Activated T-cell treated with anti-CD3 and anti-CD28 coated beads, Interleukin-2, amount 50 U/mL, for 72 hours (primary cell): ENCODE data around the gene CCNI2. TPM values are rescaled to one million over a fixed set of nuclear protein-coding genes. Genes with fewer than 3 reads are reported as not detected.
A peak's percentile ranks its signal among the peaks of the same experiment; 100 is the strongest.

ENCODE experiments used
- ATAC-seq, 2 donors: fragments of 150-1000 bp; cut with Tn5 transposase; replicated peaks in 1 of 2; 2 replicates each; pipeline ENCODE4 v1.10.0; 2021; ENCODE audit warnings: moderate library complexity in 2 of 2, mild to moderate bottlenecking in 1 of 2
- DNase-seq, 2 donors: peaks; one replicate each; pipeline ENCODE4 v3.0.0; 2021 to 2022; ENCODE audit warnings: mixed read lengths in 1 of 2
- H3K27ac Mint-ChIP-seq: one replicate; pipeline ENCODE4 v1.8.0; 2022; ENCODE audit warnings: mild to moderate bottlenecking, moderate library complexity, mixed read lengths
- H3K27me3 Mint-ChIP-seq: one replicate; pipeline ENCODE4 v1.8.0; 2022; ENCODE audit warnings: low read depth, mixed read lengths
- H3K36me3 Mint-ChIP-seq, 2 donors: one replicate each; pipeline ENCODE4 v1.8.0; 2022; ENCODE audit warnings: mixed read lengths in 2 of 2, mild to moderate bottlenecking in 1 of 2; ENCODE audit not compliant: insufficient read depth in 2 of 2
- H3K4me1 Mint-ChIP-seq: one replicate; pipeline ENCODE4 v1.8.0; 2022; ENCODE audit warnings: low read depth, mixed read lengths
- H3K4me3 Mint-ChIP-seq, 2 donors: one replicate each; pipeline ENCODE4 v1.8.0; 2022; ENCODE audit warnings: mild to moderate bottlenecking in 2 of 2, mixed read lengths in 2 of 2, moderate library complexity in 2 of 2
- H3K9me3 Mint-ChIP-seq, 2 donors: one replicate each; pipeline ENCODE4 v1.8.0; 2022; ENCODE audit warnings: mixed read lengths in 2 of 2
- total RNA-seq, 2 donors: library from RNA; stranded (reverse); gene quantifications; one replicate each; pipeline ENCODE4 v1.2.3, GENCODE V29; 2022

Gene CCNI2
- total RNA-seq, 2 donors from 2014 or later: 3.4 to 4.6 TPM

DNA sequence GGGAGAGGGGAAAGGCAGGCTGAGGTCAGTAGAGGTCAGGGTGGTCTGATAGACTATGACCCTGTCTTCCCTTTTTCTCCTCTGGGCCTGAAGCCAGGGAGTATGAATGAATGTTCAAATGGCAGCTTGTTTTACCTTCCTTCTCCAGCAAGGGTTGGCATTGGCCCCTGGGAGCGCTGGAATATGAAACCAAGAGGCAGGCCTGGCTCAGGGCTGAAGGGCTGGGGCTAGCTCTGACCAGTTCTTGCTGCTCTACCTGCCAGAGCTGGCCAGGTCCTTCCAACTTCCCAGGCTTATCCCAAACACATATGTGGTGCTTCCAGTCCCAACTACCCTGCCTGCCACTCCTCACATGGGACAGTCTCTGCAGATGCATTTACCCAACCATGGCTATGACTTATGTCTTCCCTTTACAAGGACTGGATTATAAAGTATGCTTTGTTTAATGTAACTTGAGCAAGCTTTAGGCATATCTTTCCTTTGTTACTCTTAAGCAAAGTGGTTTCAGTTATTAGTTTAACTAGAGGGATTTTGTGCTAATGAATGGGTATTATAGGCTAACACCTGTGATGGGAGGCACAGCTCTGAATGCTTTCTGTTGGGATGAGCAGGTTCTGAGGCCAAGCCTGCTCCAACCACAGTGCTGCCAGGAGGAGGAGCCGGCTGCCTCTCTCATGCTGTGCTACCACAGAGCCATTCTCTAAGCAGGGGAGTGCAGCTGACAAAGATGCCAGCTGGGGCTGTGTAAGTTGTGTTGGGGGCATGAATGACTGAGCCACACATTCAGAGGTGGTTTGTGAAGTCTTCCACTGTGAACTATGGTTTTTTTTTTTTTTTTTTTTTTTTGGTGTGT is 6.1 kb downstream of the CCNI2 start:
- Mint-ChIP-seq H3K36me3 (no peaks in the 10 kb centered on the region), H3K4me1 (peaks cover 48% of the 10 kb centered on the region), H3K27ac (no peak overlapping the region), H3K4me3 (no peak overlapping the region), H3K27me3 (no peaks in the 10 kb centered on the region), H3K9me3 (no peaks in the 10 kb centered on the region)
- peak; percentile 21 to 29 for DNase-seq
- peak; percentile 50 to 59 for ATAC-seq

DNA sequence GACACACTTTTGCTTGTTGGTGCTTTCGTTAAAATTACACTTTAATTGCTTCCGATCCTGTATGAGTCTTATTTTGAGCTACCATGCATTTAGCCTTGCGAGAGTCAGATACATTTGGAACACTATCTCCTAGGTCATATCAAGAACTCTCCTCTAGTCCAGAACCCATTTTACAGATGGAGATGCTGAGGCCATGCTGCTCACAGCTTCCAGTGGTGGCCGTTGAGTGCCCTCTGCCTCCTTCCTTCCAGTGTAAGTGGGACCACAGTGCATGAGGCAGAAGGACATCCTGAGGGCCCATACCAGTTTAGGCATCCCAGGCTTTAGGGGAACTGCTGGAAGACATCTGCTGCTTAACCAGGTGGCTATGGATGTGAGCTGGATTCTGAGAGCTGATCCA is 6.9 kb downstream of the CCNI2 start:
- no peak overlapping the region for H3K4me3 Mint-ChIP-seq
- H3K27ac Mint-ChIP-seq: no peak overlapping the region
- peaks cover 48% of the 10 kb centered on the region for H3K4me1 Mint-ChIP-seq
- H3K36me3 Mint-ChIP-seq: no peaks in the 10 kb centered on the region
- DNase-seq (no peak), ATAC-seq (no peak)
- H3K27me3 Mint-ChIP-seq: no peaks in the 10 kb centered on the region
- no peaks in the 10 kb centered on the region for H3K9me3 Mint-ChIP-seq

GRCh38 chr5:132754947-132755346 is 7.7 kb downstream of the CCNI2 start:
- no peaks in the 10 kb centered on the region for H3K36me3 Mint-ChIP-seq
- no peak for DNase-seq
- H3K9me3 Mint-ChIP-seq: no peaks in the 10 kb centered on the region
- H3K4me1 Mint-ChIP-seq: peaks cover 48% of the 10 kb centered on the region
- no peak for ATAC-seq
- H3K4me3 Mint-ChIP-seq: no peak overlapping the region
- H3K27ac Mint-ChIP-seq: peak overlapping the region; percentile 2
- no peaks in the 10 kb centered on the region for H3K27me3 Mint-ChIP-seq

DNA sequence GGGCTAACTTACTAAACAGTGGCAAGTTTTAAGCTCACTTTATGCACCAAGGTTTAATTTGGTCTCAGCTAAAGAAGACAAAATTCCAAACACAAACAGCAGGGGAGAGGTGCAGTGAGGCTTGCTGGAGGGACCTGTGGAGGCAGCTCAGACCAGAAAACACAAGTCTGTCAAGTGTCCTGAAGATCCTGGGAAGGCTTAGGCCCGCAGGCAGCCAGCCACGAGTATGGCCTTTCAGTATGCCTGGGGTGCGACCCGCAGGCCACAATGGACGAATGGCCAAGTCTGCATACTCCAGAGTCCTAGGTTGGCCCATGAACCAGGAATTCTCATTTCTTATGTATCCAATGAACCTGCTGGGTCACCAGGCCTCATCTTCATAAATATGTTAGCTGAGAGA is 9.3 kb downstream of the CCNI2 start:
- ATAC-seq (no peak), DNase-seq (no peak)
- Mint-ChIP-seq H3K27ac (no peak overlapping the region), H3K4me3 (no peak overlapping the region), H3K4me1 (peaks cover 32% of the 10 kb centered on the region), H3K27me3 (no peaks in the 10 kb centered on the region), H3K36me3 (peaks cover 0 to 2% of the 10 kb centered on the region in 2 donors), H3K9me3 (no peaks in the 10 kb centered on the region)

- H3K27ac Mint-ChIP-seq: no peak overlapping the region
- no peaks in the 10 kb centered on the region for H3K9me3 Mint-ChIP-seq
- H3K4me1 Mint-ChIP-seq: peaks cover 19% of the 10 kb centered on the region
- no peaks in the 10 kb centered on the region for H3K27me3 Mint-ChIP-seq
- ATAC-seq (no peak), DNase-seq (no peak)
- no peak overlapping the region for H3K4me3 Mint-ChIP-seq
- peaks cover 0 to 2% of the 10 kb centered on the region in 2 donors for H3K36me3 Mint-ChIP-seq
These were observed 11.2 kb downstream of the CCNI2 start for GRCh38 chr5:132758451-132758850.

- Mint-ChIP-seq H3K27me3 (no peaks in the 10 kb centered on the region), H3K4me1 (peaks cover 10% of the 10 kb centered on the region), H3K9me3 (no peaks in the 10 kb centered on the region), H3K27ac (no peak overlapping the region), H3K36me3 (peaks cover 0 to 2% of the 10 kb centered on the region in 2 donors), H3K4me3 (no peak overlapping the region)
- DNase-seq (no peak), ATAC-seq (no peak)
These were observed 12.2 kb downstream of the CCNI2 start for GRCh38 chr5:132759114-132760048.

GRCh38 chr5:132760049-132760420 is 12.8 kb downstream of the CCNI2 start:
- DNase-seq (no peak), ATAC-seq (no peak)
- H3K27ac Mint-ChIP-seq: no peak overlapping the region
- no peaks in the 10 kb centered on the region for H3K9me3 Mint-ChIP-seq
- H3K36me3 Mint-ChIP-seq: peaks cover 0 to 2% of the 10 kb centered on the region in 2 donors
- H3K4me3 Mint-ChIP-seq: no peak overlapping the region
- peaks cover 4% of the 10 kb centered on the region for H3K4me1 Mint-ChIP-seq
- no peaks in the 10 kb centered on the region for H3K27me3 Mint-ChIP-seq

DNA sequence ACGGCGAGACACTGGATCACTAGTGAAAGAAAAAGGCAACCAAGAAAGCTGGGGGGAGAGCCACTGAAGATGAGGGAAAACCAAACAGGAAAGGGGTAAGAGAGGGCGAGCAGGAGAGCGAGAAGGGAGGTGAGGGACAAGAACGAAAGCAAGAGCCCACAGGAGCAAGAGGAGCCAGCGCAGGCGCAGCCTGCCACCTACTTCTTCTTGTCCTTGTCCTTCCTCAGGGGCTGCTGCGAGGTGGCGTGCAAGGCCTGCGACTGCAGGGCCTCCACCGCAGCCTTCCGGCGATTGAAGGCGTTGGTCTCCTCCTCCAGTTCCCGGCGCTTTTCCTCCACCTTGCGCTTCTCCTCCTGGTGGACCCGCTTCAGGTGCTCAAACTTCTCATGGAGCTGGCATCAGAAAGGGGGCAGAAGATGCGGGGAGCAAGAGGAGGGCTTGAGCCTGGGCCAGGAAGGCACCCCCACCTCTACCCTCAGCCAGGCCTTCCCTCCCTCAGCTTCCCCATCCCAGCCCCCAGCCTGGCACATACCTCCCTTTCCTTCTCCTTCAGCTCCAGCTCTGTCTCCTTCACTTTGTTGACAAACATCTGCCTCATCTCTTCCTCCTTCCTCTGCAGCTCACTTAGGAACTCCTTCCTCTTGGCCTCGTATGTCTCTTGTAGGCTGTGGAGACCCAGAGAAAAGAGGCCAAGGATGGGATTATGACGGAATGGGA is 13.5 kb downstream of the CCNI2 start:
- Mint-ChIP-seq H3K27ac (no peak overlapping the region), H3K27me3 (no peaks in the 10 kb centered on the region), H3K4me1 (no peaks in the 10 kb centered on the region), H3K4me3 (no peak overlapping the region), H3K9me3 (no peaks in the 10 kb centered on the region), H3K36me3 (peaks cover 0 to 2% of the 10 kb centered on the region in 2 donors)
- DNase-seq: no peak
- ATAC-seq: no peak

DNA sequence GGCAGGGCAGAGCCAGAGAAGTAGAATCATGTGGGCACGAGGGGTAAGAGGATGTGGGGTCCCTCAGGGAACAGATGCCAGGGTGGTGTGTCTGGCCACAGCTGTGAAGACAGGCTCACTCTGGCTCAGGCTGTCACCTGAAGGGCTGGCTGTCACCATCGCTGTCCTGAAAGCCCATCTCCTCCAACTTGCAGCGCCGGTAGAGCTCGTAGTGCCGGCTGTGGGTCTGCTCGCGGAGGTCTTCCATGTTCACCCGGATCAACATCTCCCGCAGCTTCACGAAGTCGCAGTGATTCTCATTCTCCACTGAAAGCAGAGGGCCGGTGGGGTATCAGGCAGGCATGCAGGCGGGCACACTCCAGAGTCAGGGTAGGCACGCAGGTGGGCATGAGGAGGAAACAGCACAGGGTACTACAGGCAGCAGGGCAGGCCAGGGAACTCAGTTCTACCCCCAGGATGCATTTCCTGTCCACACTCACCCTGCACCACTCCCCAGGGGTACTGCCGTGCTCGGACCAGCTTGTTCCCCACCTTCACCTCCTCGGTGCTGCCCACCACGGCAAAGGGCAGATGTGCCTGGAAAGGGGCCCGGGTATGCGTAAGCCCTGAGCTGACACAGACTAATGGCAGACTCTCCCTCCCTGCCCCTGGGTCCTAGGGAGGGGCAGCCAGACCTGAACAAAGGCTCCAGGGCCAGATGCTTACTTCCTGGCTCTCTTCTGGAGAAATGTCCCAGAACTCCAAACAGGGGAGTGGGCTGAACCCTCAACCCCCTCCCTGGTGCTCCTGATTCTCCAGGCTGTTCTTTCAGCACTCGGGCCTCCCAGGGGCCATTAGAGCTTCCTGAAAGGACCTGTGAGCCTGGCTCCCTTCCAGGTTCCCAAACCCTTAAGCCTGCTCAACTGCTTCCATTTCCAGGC is 14.4 kb downstream of the CCNI2 start:
- H3K9me3 Mint-ChIP-seq: no peaks in the 10 kb centered on the region
- no peaks in the 10 kb centered on the region for H3K27me3 Mint-ChIP-seq
- H3K4me3 Mint-ChIP-seq: no peak overlapping the region
- H3K27ac Mint-ChIP-seq: no peak overlapping the region
- H3K36me3 Mint-ChIP-seq: peaks cover 0 to 2% of the 10 kb centered on the region in 2 donors
- DNase-seq (no peak), ATAC-seq (no peak)
- H3K4me1 Mint-ChIP-seq: no peaks in the 10 kb centered on the region

GRCh38 chr5:132762246-132763000 is 15.2 kb downstream of the CCNI2 start:
- ATAC-seq (no peak), DNase-seq (no peak)
- Mint-ChIP-seq H3K4me3 (no peak overlapping the region), H3K27me3 (no peaks in the 10 kb centered on the region), H3K9me3 (no peaks in the 10 kb centered on the region), H3K4me1 (no peaks in the 10 kb centered on the region), H3K36me3 (peaks cover 0 to 2% of the 10 kb centered on the region in 2 donors), H3K27ac (no peak overlapping the region)

DNA sequence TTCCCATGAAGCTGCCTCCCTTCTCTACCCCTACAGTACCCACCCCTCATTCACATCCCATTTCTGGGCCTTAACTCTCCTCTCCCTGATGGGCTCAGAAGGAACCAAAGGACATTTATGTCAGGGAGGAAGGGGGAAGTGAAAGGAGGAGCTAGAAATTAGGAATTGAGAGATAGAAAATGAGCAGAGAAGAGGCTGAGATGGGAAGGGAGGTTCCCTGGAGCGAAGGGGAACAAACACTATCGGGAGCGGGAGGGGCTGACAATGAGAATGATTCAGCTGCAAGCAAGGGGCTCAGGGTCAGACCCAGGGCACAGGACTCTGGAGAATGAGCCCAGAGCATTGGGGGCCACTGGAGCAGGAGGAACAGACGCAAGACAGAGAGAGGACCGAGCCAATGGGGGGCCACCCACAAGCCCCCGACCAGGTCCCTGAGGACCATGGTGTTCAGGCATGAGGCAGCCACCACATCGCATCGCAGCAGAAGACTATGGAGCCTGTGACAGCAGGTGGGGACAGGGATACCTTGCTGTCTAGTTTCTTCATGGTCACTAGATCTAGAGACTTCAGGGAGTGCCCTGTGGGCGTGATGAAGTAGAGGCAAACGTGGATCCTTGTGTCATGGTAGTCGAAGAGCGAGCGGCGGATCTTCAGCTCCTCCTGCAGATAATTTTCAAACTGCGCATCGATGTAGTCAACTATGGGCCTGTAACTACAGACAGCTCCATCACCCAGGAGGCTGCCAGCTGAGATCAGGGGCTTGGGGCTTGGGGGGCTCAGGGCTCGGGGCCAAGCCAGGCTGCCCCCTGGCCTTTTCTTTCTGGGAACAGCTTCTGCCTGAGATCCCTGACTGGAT is 16.2 kb downstream of the CCNI2 start:
- H3K27ac Mint-ChIP-seq: no peak overlapping the region
- no peak overlapping the region for H3K4me3 Mint-ChIP-seq
- no peaks in the 10 kb centered on the region for H3K27me3 Mint-ChIP-seq
- no peaks in the 10 kb centered on the region for H3K9me3 Mint-ChIP-seq
- no peak for DNase-seq
- no peaks in the 10 kb centered on the region for H3K4me1 Mint-ChIP-seq
- no peak for ATAC-seq
- peaks cover 0 to 2% of the 10 kb centered on the region in 2 donors for H3K36me3 Mint-ChIP-seq
